H1 (cell line): Measurements from ENCODE around the gene MYH10. TPM values are rescaled to one million over a fixed set of nuclear protein-coding genes. Genes with fewer than 3 reads are reported as not detected.

Source experiments
- CTCF ChIA-PET: fragments of 300-600 bp; sonication (Branson Sonifier 250); formaldehyde crosslinking; loops from one replicate; lab custom pipeline; 2021; ENCODE audit not compliant: partially characterized antibody; lab: Charles Lee
- POLR2A ChIA-PET: fragments of 300-600 bp; sonication (Branson Sonifier 250); formaldehyde crosslinking; loops from one replicate; lab custom pipeline; 2021; ENCODE audit warnings: inconsistent platforms; ENCODE audit not compliant: partially characterized antibody; lab: Charles Lee
- DNase-seq, 2 experiments: peaks; one replicate each; pipeline versions ENCODE4 v3.0.0 to v3.0.0-alpha.2; 2010 to 2022; ENCODE audit warnings: low spot score in 2 of 2, low read depth in 1 of 2, mixed read lengths in 1 of 2
- FAIRE-seq: peaks from 2 replicates; lab custom pipeline; 2011; peaks lifted over from hg19 to GRCh38; lab: Jason Lieb, UNC
- H2AFZ ChIP-seq: 2 replicates; pipeline ENCODE4 v1.8.1; 2012; ENCODE audit warnings: low read length, inconsistent platforms
- H2AK5ac ChIP-seq: 2 replicates; pipeline ENCODE4 v1.6.1; 2013; ENCODE audit warnings: low read depth, low read length
- H2BK120ac ChIP-seq: replicated peaks from 2 replicates; pipeline ENCODE3; 2013; ENCODE audit warnings: low read depth, low read length, inconsistent platforms
- H2BK12ac ChIP-seq: 2 replicates; pipeline ENCODE4 v1.6.1; 2013; ENCODE audit warnings: low read depth, low read length
- H2BK15ac ChIP-seq: 2 replicates; pipeline ENCODE4 v1.6.1; 2013; ENCODE audit warnings: low read length
- H2BK20ac ChIP-seq: 2 replicates; pipeline ENCODE4 v1.6.1; 2013; ENCODE audit warnings: low read length
- H2BK5ac ChIP-seq: 2 replicates; pipeline ENCODE4 v1.6.1; 2013; ENCODE audit warnings: low read depth, low read length
- H3K14ac ChIP-seq: 2 replicates; pipeline ENCODE4 v1.6.1; 2013; ENCODE audit warnings: inconsistent platforms; ENCODE audit not compliant: insufficient read length
- H3K18ac ChIP-seq: 2 replicates; pipeline ENCODE4 v1.6.1; 2013; ENCODE audit warnings: low read length; ENCODE audit errors: extremely low read depth
- H3K23ac ChIP-seq: 2 replicates; pipeline ENCODE4 v1.6.1; 2013; ENCODE audit warnings: inconsistent platforms; ENCODE audit not compliant: insufficient read length
- H3K23me2 ChIP-seq: 2 replicates; pipeline ENCODE4 v1.6.1; 2013; ENCODE audit warnings: low read depth, low read length
- H3K27ac ChIP-seq: 2 replicates; pipeline ENCODE4 v1.6.1; 2011; ENCODE audit warnings: low read depth, low read length, inconsistent platforms
- H3K27me3 ChIP-seq, 4 experiments: replicated peaks in 1 of 4; 1 replicate in 1 of 4; 2 replicates in 3 of 4; pipeline versions ENCODE4 v1.6.1 to v1.8.1; 2011 to 2013; ENCODE audit warnings: low read length in 3 of 4, mild to moderate bottlenecking in 3 of 4, inconsistent platforms in 2 of 4, mixed read lengths in 2 of 4, moderate library complexity in 1 of 4; ENCODE audit not compliant: control insufficient read depth in 3 of 4, insufficient read depth in 3 of 4; ENCODE audit errors: extremely low read depth in 1 of 4
- H3K36me3 ChIP-seq, 4 experiments: 2 replicates each; pipeline versions ENCODE4 v1.6.1 to v1.8.1; 2011 to 2013; ENCODE audit warnings: mild to moderate bottlenecking in 4 of 4, low read length in 3 of 4, moderate library complexity in 2 of 4, control low read depth in 1 of 4, inconsistent platforms in 1 of 4; ENCODE audit not compliant: insufficient read depth in 4 of 4, control insufficient read depth in 2 of 4
- H3K4ac ChIP-seq: replicated peaks from 2 replicates; pipeline ENCODE3; 2013; ENCODE audit warnings: low read length, low read depth, mixed read lengths, inconsistent platforms; ENCODE audit not compliant: insufficient read length
- H3K4me1 ChIP-seq, 4 experiments: replicated peaks in 1 of 4; 1 replicate in 1 of 4; 2 replicates in 3 of 4; pipeline versions ENCODE4 v1.6.1 to v1.8.1; 2011 to 2013; ENCODE audit warnings: low read length in 3 of 4, inconsistent platforms in 2 of 4, mixed read lengths in 1 of 4; ENCODE audit not compliant: insufficient read depth in 4 of 4, control insufficient read depth in 3 of 4
- H3K4me2 ChIP-seq, 2 experiments: 2 replicates each; pipeline versions ENCODE4 v1.6.1 to v1.8.1; 2011 to 2013; ENCODE audit warnings: low read depth in 2 of 2, low read length in 2 of 2, control low read depth in 1 of 2, inconsistent platforms in 1 of 2, mild to moderate bottlenecking in 1 of 2; ENCODE audit not compliant: insufficient read depth in 1 of 2
- H3K4me3 ChIP-seq, 4 experiments: fragments of 200-600, 300-600 bp in 1 of 4; sonication (generic), shearing (Covaris generic), sonication (Bioruptor Twin) in 1 of 4; 2 replicates each; pipeline versions ENCODE4 v1.5.1 to v1.8.1; 2011 to 2016; ENCODE audit warnings: low read length in 4 of 4, low read depth in 3 of 4, control low read depth in 2 of 4, inconsistent platforms in 2 of 4, mild to moderate bottlenecking in 2 of 4, mixed read lengths in 1 of 4, moderate library complexity in 1 of 4; ENCODE audit not compliant: insufficient read depth in 2 of 4; ENCODE audit errors: extremely low read depth in 1 of 4
- H3K56ac ChIP-seq: replicated peaks from 2 replicates; pipeline ENCODE3; 2013; ENCODE audit warnings: low read depth, mild to moderate bottlenecking, mixed read lengths, low read length, inconsistent platforms; ENCODE audit not compliant: insufficient read length
- H3K79me1 ChIP-seq: 2 replicates; pipeline ENCODE4 v1.6.1; 2013; ENCODE audit warnings: low read depth, low read length, control low read depth
- H3K79me2 ChIP-seq, 2 experiments: 2 replicates each; pipeline versions ENCODE4 v1.6.1 to v1.8.1; 2012 to 2013; ENCODE audit warnings: low read length in 2 of 2, mild to moderate bottlenecking in 2 of 2, inconsistent platforms in 1 of 2; ENCODE audit not compliant: insufficient read depth in 2 of 2, control insufficient read depth in 1 of 2
- H3K9ac ChIP-seq, 4 experiments: replicated peaks in 1 of 4; 1 replicate in 1 of 4; 2 replicates in 3 of 4; pipeline versions ENCODE4 v1.6.1 to v1.8.1; 2011 to 2013; ENCODE audit warnings: low read depth in 3 of 4, low read length in 3 of 4, control low read depth in 2 of 4, mild to moderate bottlenecking in 2 of 4, moderate library complexity in 2 of 4, inconsistent platforms in 1 of 4; ENCODE audit errors: extremely low read depth in 1 of 4
- H3K9me3 ChIP-seq, 2 experiments: 2 replicates each; pipeline versions ENCODE4 v1.6.1 to v1.8.1; 2012 to 2013; ENCODE audit warnings: mild to moderate bottlenecking in 2 of 2, moderate library complexity in 2 of 2, control low read depth in 1 of 2, inconsistent platforms in 1 of 2, low read depth in 1 of 2, low read length in 1 of 2, mixed read lengths in 1 of 2; ENCODE audit not compliant: insufficient read depth in 2 of 2
- H4K20me1 ChIP-seq, 2 experiments: replicated peaks in 1 of 2; 2 replicates each; pipeline versions ENCODE3 to v1.8.1; 2011 to 2013; ENCODE audit warnings: inconsistent platforms in 2 of 2, low read length in 2 of 2, mild to moderate bottlenecking in 1 of 2; ENCODE audit not compliant: insufficient read depth in 2 of 2, control insufficient read depth in 1 of 2
- H4K5ac ChIP-seq: 2 replicates; pipeline ENCODE4 v1.6.1; 2013; ENCODE audit warnings: low read length, low read depth, mixed read lengths, inconsistent platforms; ENCODE audit not compliant: insufficient read length
- H4K8ac ChIP-seq: 2 replicates; pipeline ENCODE4 v1.8.0; 2013; ENCODE audit warnings: mild to moderate bottlenecking, moderate library complexity, low read length, inconsistent platforms; ENCODE audit not compliant: insufficient read depth; ENCODE audit errors: extremely low read depth
- H4K91ac ChIP-seq: replicated peaks from 2 replicates; pipeline ENCODE3; 2013; ENCODE audit warnings: low read length, mixed read lengths, inconsistent platforms; ENCODE audit not compliant: insufficient read length
- CEBPB ChIP-seq: IDR thresholded peaks from 2 replicates; pipeline ENCODE4 v1.6.1; 2012; ENCODE audit warnings: low read depth, low read length
- CHD2 ChIP-seq: IDR thresholded peaks from 2 replicates; pipeline ENCODE4 v1.6.1; 2012; ENCODE audit warnings: low read length, improper control_type of control experiment
- MAFK ChIP-seq: IDR thresholded peaks from 2 replicates; pipeline ENCODE4 v1.6.1; 2012; ENCODE audit warnings: low read depth, mild to moderate bottlenecking, improper control_type of control experiment, low read length
- RBBP5 ChIP-seq: IDR thresholded peaks from 2 replicates; pipeline ENCODE4 v1.7.1; 2012; ENCODE audit warnings: low read depth, mild to moderate bottlenecking, inconsistent platforms, low read length, moderate library complexity, borderline replicate concordance
- SP4 ChIP-seq: IDR thresholded peaks from 2 replicates; pipeline ENCODE4 v1.6.1; 2012; ENCODE audit warnings: low read length, inconsistent platforms
- TAF7 ChIP-seq: optimal IDR thresholded peaks from 2 replicates; pipeline ENCODE3; 2011; ENCODE audit warnings: low read depth, mild to moderate bottlenecking, inconsistent platforms, low read length, moderate library complexity, borderline replicate concordance
- YY1 ChIP-seq: IDR thresholded peaks from 2 replicates; pipeline ENCODE4 v1.6.1; 2011; ENCODE audit warnings: low read depth, mild to moderate bottlenecking, low read length
- WGBS, 2 experiments: shearing (Covaris generic) in 1 of 2; methylation state at CpG; one replicate each; pipeline versions ENCODE4 v1.1.6 to v1.1.7; 2013 to 2015; ENCODE audit warnings: low lambda C conversion rate in 2 of 2, mixed read lengths in 2 of 2, inconsistent platforms in 1 of 2, low coverage in 1 of 2, missing lambda C conversion rate in 1 of 2; ENCODE audit not compliant: insufficient replicate concordance in 2 of 2, insufficient coverage in 1 of 2, insufficient read length in 1 of 2; ENCODE audit errors: extremely low coverage in 1 of 2, missing lambda C conversion rate in 1 of 2; 5-methylcytosine and 5-hydroxymethylcytosine counted together
- polyA plus RNA-seq, 7 experiments: library from polyadenylated mRNA; depleted of rRNA in 3 of 7; stranded (reverse) in 5 of 7; unstranded in 2 of 7; fragments of >200 nt in 5 of 7; fragments of 200-250 nt in 2 of 7; gene quantifications; 1 replicate in 5 of 7; 2 replicates in 1 of 7; 4 replicates in 1 of 7; pipeline versions ENCODE4 v1.2.1 to v1.2.3, GENCODE V29; 2011 to 2013; ENCODE audit warnings: missing spikeins in 2 of 7, mixed read lengths in 2 of 7
- total RNA-seq: library from RNA; stranded (reverse); fragmentation: NEBNext Ultra II Directional; extraction: Animal tissue kit (Norgen Biotek cat#: 25700); gene quantifications from 2 replicates; pipeline ENCODE4 v1.2.1, GENCODE V29; 2021
- TF ChIP-seq, protein P1 (sequence below), 3 experiments: IDR thresholded peaks; 1 replicate in 2 of 3; 2 replicates in 1 of 3; pipeline versions ENCODE4 v1.5.1 to v1.6.1; 2011; ENCODE audit warnings: low read length in 3 of 3, mild to moderate bottlenecking in 3 of 3, inconsistent platforms in 2 of 3, low read depth in 1 of 3, moderate library complexity in 1 of 3; ENCODE audit not compliant: insufficient read depth in 1 of 3; ENCODE audit errors: control extremely low read depth in 1 of 3

MYH10 gene
- total and polyA plus RNA-seq, 2 of the 8 experiments (the other 6 are each of a cell fraction or from before 2014, with no cell fraction given), result 64.1 to 289 TPM

- Histone ChIP-seq H3K23ac (no peak overlapping the region), H3K36me3 (peaks cover 4 to 43% (median 14%) of the 10 kb centered on the region in 4 experiments; a peak in 6 of 8 replicates), H2BK15ac (no peak overlapping the region), H2AK5ac (no peak overlapping the region), H4K5ac (no peak overlapping the region), H3K79me1 (no peaks in the 10 kb centered on the region; the same call in 1 of the 2 replicates), H2BK120ac (no peak overlapping the region), H3K4me1 (peaks cover 3 to 9% (median 6%) of the 10 kb centered on the region in 4 experiments; a peak in 6 of 7 replicates), H4K91ac (no peak overlapping the region), H3K4me3 (no peak overlapping the region), H2BK12ac (no peak overlapping the region), H2AFZ (no peak overlapping the region), H3K4ac (no peak overlapping the region), H3K79me2 (peaks cover 58 to 100% of the 10 kb centered on the region in 2 experiments), H4K8ac (no peak overlapping the region), H3K27me3 (no peaks in the 10 kb centered on the region), H3K27ac (no peak overlapping the region), H3K23me2 (no peaks in the 10 kb centered on the region), H3K56ac (no peak overlapping the region), H2BK20ac (no peak overlapping the region), H3K9ac (no peak overlapping the region), H3K18ac (no peak overlapping the region), H3K4me2 (0 out of 4 replicates have a peak overlapping the region, but pooled peaks have one; percentile 13 to 21), H3K14ac (no peak overlapping the region), H2BK5ac (no peak overlapping the region), H3K9me3 (no peaks in the 10 kb centered on the region), H4K20me1 (peaks cover 38 to 45% of the 10 kb centered on the region in 2 experiments)
- DNase-seq, result no peak
- 68% methylated on average over 2 of the region's 2 CpGs; no CpG with 5 or more reads in 1 of the 2 experiments for WGBS, 2 experiments
- ChIA-PET POLR2A (interaction anchor here (0.9 to 1.4 kb wide), 3 partner anchors 14 to 22 kb away, joined by 3 to 4 read pairs (median 3); no protein-coding TSS in a partner anchor), CTCF (interaction anchor here (0.7 to 1.2 kb wide), 2 partner anchors 12 to 298 kb away, joined by 3 read pairs; no protein-coding TSS in a partner anchor)
- TF ChIP-seq TAF7, result no peak
- TF ChIP-seq CHD2, result no peak
- no peak for TF ChIP-seq CEBPB
- no peak for TF ChIP-seq MAFK
- no peak for TF ChIP-seq YY1
- TF ChIP-seq, protein P1, sequence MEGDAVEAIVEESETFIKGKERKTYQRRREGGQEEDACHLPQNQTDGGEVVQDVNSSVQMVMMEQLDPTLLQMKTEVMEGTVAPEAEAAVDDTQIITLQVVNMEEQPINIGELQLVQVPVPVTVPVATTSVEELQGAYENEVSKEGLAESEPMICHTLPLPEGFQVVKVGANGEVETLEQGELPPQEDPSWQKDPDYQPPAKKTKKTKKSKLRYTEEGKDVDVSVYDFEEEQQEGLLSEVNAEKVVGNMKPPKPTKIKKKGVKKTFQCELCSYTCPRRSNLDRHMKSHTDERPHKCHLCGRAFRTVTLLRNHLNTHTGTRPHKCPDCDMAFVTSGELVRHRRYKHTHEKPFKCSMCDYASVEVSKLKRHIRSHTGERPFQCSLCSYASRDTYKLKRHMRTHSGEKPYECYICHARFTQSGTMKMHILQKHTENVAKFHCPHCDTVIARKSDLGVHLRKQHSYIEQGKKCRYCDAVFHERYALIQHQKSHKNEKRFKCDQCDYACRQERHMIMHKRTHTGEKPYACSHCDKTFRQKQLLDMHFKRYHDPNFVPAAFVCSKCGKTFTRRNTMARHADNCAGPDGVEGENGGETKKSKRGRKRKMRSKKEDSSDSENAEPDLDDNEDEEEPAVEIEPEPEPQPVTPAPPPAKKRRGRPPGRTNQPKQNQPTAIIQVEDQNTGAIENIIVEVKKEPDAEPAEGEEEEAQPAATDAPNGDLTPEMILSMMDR (IDR thresholded peaks at IDR 0.05; ENCODE audit: control extremely low read depth in 1 of 3, insufficient read depth in 1 of 3, low read depth in 1 of 3, low read length in 3 of 3), result no peak
- TF ChIP-seq RBBP5, result no peak
- TF ChIP-seq SP4, result no peak
- FAIRE-seq, result no peak
Observed at GRCh38 chr17:8623591-8623990, 6.9 kb downstream of the MYH10 start.
